Measurements from ENCODE around the gene RAB14. TPM values are rescaled to one million over a fixed set of nuclear protein-coding genes. Genes with fewer than 3 reads are reported as not detected.

Gene RAB14
- total RNA-seq, 1 experiment from 2014 or later, result 36.0 TPM

- ChIA-PET CTCF (no interaction called here), POLR2A (no interaction called here)
- Mint-ChIP-seq H3K4me3 (no peak overlapping the region), H3K27ac (no peak overlapping the region), H3K9me3 (no peaks in the 10 kb centered on the region), H3K27me3 (ENCODE audit: low read depth) (no peaks in the 10 kb centered on the region), H3K4me1 (no peaks in the 10 kb centered on the region), H3K36me3 (peaks cover 10% of the 10 kb centered on the region)
- no peak for ATAC-seq
- DNase-seq (ENCODE audit: low spot score), result no peak
- TF ChIP-seq CBFB (CRISPR knock-in tag; IDR thresholded peaks at IDR 0.05; ENCODE audit: low read depth) (no peak), GRHL2 (CRISPR knock-in tag; IDR thresholded peaks at IDR 0.05; ENCODE audit: insufficient replicate concordance, severe bottlenecking) (no peak), SMAD3 (CRISPR knock-in tag; IDR thresholded peaks at IDR 0.05; ENCODE audit: borderline replicate concordance) (no peak), CREM (CRISPR knock-in tag; IDR thresholded peaks at IDR 0.05) (no peak), NFATC4 (CRISPR knock-in tag; IDR thresholded peaks at IDR 0.05) (no peak), ZMAT4 (CRISPR knock-in tag; IDR thresholded peaks at IDR 0.05) (no peak), FOXK1 (CRISPR knock-in tag; IDR thresholded peaks at IDR 0.05) (no peak), ZNF138 (CRISPR knock-in tag; conservative IDR thresholded peaks at IDR 0.05) (no peak), STAT6 (CRISPR knock-in tag; conservative IDR thresholded peaks at IDR 0.05; ENCODE audit: low read depth) (no peak), ARID4B (CRISPR knock-in tag; IDR thresholded peaks at IDR 0.05; ENCODE audit: borderline replicate concordance) (no peak), ATF1 (CRISPR knock-in tag; IDR thresholded peaks at IDR 0.05) (no peak), PREB (CRISPR knock-in tag; IDR thresholded peaks at IDR 0.05; ENCODE audit: borderline replicate concordance) (no peak)
These were observed 28.2 kb downstream of the RAB14 start for GRCh38 chr9:121173501-121173900.

- ATAC-seq (no peak), DNase-seq (ENCODE audit: low spot score) (no peak)
- POLR2A ChIA-PET, result no interaction called here
- no peaks in the 10 kb centered on the region for H3K4me1 Mint-ChIP-seq
- no peak overlapping the region for H3K4me3 Mint-ChIP-seq
- no peaks in the 10 kb centered on the region for H3K27me3 Mint-ChIP-seq (ENCODE audit: low read depth)
- no peaks in the 10 kb centered on the region for H3K9me3 Mint-ChIP-seq
- TF ChIP-seq CREM (CRISPR knock-in tag; IDR thresholded peaks at IDR 0.05) (no peak), PRRX2 (CRISPR knock-in tag; IDR thresholded peaks at IDR 0.05) (no peak), ZBTB21 (CRISPR knock-in tag; IDR thresholded peaks at IDR 0.05; ENCODE audit: borderline replicate concordance) (no peak), E2F4 (CRISPR knock-in tag; IDR thresholded peaks at IDR 0.05; ENCODE audit: borderline replicate concordance, low read depth) (no peak), HMGA2 (CRISPR knock-in tag; IDR thresholded peaks at IDR 0.05) (no peak), EMX1 (CRISPR knock-in tag; IDR thresholded peaks at IDR 0.05) (no peak), RORB (CRISPR knock-in tag; IDR thresholded peaks at IDR 0.05) (no peak), TCF7 (CRISPR knock-in tag; IDR thresholded peaks at IDR 0.05; ENCODE audit: low read depth) (no peak), FOXK1 (CRISPR knock-in tag; IDR thresholded peaks at IDR 0.05) (no peak), ELF4 (CRISPR knock-in tag; IDR thresholded peaks at IDR 0.05; ENCODE audit: low read depth) (no peak)
- H3K27ac Mint-ChIP-seq, result no peak overlapping the region
- H3K36me3 Mint-ChIP-seq, result peaks cover 10% of the 10 kb centered on the region
- CTCF ChIA-PET, result interaction anchor here (0.6 kb wide), 1 partner anchor 336 kb away, joined by 3 read pairs; no protein-coding TSS in a partner anchor
These were observed 28.8 kb downstream of the RAB14 start for GRCh38 chr9:121172726-121173487.
